GM18909 (cell line): ENCODE results near the gene UQCRC1.

Source experiments
- ATAC-seq: cut with Tn5 transposase; IDR thresholded peaks from one replicate; pipeline ENCODE4 v1.9.1; 2021; ENCODE audit warnings: mild to moderate bottlenecking; ENCODE audit not compliant: unreplicated experiment, poor library complexity

The UQCRC1 gene

DNA sequence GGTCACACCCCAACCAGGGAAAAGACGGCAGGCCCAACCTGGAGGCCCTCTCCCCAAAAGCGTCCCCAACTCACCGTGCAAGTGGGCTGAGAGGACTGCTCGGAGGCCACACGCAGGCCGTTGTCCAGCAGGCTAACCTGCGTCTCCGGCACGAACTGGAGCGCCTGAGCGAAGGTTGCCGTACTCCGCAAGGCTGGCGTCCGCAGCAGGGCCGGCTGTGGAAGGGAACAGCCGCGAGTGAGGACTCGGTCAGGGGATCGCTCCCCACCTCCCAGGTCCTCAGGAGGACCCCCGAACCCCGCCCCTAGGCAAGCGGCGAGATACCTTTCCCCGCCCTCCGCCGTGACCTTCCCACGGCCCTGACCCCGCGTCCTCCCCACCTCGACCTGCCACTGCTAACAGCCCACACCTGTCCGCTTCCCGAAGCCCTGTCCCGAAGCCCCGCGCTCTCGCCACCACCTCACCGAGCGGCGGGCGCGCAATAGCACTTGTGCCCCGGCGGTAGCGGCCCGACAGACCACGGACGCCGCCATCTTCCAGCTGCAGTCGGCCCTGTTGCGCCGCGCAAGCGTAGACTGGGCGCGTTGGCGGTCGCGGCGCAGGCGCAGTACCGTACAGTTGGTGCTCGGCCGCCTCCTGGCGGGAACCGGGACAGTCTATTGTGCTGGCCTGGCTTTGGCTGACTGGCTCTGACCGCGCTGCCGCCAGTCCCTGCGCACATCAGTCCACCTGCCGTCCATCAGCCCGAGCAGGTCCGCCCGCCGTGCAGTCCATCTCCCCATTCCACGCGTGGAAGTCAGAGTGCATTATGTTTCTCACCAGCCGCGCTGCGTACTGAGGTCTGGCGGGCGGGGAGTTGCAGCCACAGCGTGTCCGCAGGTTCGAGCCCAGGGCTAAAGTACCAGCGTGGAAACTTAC is at the start of gene UQCRC1:
Gene UQCRC1, minus strand, starts transcription at position 559 of the 918 bp plus-strand sequence. Its CDS starts 26 bp downstream, at position 533.
- peak; percentile 92 for ATAC-seq

DNA sequence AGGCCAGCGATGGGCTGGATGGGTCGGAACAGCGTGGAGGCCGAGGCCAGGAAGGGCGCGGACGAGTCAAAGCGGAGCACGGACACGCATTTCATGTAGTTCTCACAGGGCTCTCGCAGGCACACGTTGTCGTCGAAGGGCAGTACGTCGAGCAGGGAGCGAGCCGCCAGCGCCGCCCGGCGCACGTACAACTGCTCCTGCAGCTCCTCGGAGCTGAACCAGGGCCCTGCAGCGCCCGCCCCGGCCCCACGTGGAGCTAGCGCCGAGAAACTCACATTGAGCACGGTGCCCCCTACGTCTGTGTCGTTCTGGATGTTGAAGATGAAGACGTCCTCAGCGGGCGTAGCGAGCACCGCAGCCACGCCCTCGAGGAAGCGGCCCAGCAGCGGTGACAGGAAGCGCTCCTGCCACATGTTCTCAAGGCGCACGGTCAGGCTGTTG is 47.4 kb upstream of the UQCRC1 start:
- no peak for ATAC-seq

GRCh38 chr3:48656061-48656840 is 46.8 kb upstream of the UQCRC1 start:
- peak; percentile 66 for ATAC-seq

GRCh38 chr3:48655606-48656005 is 46.2 kb upstream of the UQCRC1 start:
- ATAC-seq = no peak

GRCh38 chr3:48655063-48655462 is 45.6 kb upstream of the UQCRC1 start:
- no peak for ATAC-seq

- ATAC-seq = no peak
Measured at GRCh38 chr3:48652923-48653715, 43.7 kb upstream of the UQCRC1 start.

DNA sequence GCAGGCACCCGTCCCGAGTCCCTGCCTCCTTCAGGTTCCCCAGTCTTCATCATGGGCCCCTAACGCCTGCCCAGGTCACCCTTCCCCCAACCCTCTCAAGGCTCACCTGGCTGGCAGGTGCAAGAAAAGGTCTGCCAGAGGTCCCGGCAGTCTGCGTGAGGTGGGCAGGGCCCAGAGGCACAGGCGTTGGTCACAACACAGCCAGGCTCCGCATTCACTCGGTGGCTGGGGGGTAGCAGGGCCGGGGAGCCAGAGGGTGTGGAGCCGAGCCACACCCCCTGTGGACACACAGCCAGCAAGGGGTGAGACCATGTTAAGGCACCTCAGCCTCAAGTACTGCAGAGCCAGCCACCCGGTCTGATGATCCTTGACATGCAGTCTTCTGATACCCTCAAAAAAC is 42.3 kb upstream of the UQCRC1 start:
- no peak for ATAC-seq

DNA sequence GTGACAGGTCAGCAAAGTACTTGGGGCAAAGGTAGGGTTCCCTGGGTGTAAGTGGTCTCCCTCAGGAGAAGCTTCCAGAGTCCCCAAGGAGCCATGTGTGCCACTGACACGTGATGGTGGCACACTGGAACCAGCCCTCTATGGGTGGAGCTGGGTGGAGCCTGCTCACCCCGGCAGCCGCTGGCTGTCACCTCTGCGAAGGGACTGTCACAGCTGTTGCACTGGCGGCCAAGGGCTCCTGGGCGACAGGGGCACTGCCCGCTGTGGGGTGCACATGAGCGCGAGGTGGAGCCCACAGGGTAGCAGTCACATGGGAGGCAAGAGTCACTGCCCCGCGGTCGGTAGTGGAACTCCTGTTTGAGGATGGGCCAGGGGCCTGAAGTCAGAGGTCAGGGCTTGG is 41.3 kb upstream of the UQCRC1 start:
- ATAC-seq = no peak

DNA sequence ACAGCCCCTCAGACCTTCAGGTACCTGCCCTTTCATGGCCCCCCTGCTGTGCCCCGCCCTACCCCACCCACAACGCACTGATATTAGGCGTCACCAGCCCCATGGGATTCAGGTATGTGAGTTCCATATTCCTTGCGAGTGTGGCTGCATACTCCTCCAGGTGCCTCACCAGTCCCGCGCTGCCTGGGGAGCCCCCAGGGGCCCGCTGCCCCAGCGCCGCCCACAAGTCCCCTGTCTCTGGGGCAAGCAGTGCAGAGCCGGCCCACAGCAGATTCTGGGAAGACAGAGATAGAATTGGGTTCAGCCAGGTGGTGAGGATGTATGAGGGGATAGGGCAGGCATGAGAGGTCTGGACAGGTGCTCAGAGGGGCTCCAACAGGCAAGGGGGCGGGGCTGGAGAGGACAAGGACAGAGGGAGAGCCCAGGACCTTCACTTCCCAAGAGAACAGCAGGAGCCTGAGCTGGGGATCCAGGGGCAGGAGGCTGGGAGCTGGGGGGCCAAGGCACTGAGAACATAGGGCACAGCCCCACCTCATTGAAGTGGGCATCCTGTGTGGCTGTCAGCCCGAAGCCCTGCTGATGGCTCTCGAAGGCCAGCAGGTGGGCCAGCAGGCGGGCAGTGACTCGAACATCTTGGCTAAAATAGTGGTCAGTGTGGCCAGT is 38.9 kb upstream of the UQCRC1 start:
- no peak for ATAC-seq

- no peak for ATAC-seq
Measured at GRCh38 chr3:48647714-48648113, 38.3 kb upstream of the UQCRC1 start.

DNA sequence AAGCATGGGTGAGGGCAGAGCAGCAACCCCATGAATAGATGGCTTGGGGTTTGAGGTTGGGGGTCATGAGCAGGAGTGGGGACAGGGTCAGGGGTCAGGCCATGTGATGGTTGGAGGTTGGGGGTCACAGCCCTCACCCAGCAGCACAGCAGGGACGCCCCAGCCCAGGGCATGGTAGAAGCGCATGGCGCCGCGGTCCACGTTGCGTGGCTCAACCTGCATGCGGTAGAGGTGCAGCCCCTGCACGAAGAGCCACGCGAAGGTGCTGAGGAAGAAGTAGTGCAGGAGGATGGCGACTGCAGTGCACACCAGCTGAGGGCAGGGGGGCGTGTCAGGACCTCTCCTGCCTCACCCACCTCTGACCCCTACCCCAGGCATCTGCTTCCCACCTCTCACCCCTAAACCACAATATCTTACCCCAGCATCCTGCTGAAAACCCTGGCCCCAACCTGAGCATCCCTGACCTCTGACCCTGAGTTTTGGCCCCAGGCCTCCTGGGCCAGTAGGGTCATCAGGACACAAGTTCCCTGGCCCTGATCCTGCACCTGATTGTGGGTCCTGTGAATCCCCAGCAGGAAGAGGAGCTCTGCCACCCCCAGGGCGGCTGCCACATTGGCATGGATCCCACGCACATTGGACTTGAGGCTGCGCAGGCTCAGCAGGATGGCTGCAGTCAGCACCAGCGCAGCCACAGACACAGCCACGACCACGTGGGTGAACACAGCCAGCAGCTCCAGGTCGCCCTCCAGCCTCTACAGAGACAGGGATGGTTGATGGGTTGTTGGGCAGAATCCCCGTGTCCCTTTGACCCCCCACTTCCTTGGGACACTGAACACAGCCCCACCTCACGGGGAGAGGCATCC is 35.7 kb upstream of the UQCRC1 start:
- ATAC-seq = no peak

DNA sequence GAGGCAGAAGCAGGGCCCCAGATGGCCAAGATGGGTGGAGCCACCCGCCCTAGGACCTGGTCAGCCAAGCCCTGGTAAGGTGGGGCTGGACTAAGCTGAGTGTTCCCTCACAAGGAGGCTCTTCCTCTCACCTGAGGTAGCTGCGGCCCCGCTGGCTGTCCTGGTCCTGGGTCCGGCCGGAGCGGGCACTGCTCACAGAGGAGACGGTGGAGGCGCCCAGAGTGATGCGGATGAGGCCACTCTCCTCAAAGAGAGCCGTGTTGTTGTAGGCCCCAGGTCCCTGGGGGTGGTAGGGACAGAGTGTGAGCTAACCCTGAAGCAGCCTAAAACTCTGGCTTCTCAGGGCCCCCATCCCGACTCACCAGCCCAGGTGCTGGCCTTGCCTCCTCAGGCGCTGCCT is 33.2 kb upstream of the UQCRC1 start:
- ATAC-seq = no peak

DNA sequence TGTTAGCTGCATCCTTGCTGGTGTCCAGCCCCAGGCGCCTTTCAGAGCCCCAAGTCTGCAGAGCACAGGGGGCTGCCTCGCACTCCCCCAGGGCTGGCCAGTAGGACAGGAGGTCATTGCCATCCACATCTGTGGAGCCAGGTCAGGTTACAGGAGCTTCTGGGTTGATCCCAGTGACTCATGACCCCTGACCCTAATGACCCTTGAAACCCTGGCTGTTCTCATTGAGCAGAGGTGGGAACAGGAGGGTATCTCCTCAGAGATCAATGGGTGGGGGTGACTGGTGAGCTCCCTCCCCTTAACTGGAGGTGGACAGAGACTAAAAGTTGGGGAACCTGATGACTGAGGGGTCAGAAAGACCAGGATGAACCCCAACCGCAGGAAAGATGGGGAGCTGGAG is 31.9 kb upstream of the UQCRC1 start:
- ATAC-seq = no peak

- no peak for ATAC-seq
Measured at GRCh38 chr3:48639944-48640606, 30.6 kb upstream of the UQCRC1 start.

- no peak for ATAC-seq
Measured at GRCh38 chr3:48637305-48637704, 27.9 kb upstream of the UQCRC1 start.

DNA sequence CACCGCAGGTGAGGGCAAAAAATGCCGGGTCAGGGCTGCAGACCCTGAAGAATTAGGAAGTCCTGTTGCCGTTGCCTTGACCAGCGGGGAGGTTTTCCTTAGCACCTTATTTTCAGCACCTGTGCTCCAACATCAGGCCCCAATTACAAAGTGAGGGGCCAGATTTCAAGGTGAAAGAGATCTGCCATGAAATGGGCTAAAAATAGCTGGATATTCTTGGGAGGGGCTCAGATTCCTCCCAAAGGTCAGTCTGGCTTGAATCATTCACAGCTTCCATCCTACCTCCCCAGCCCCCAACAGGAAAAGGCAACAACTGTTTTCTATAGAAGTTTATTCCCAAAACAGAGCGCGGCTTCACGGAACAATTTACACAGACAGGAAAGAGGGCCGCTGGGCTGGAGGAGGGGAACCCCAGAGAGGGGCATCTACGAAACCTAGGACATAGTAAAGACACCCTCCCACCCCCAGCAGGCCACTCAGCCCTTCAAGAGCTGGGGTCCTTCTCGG is 26.8 kb upstream of the UQCRC1 start:
- no peak for ATAC-seq

- ATAC-seq = peak; percentile 91
Measured at GRCh38 chr3:48635222-48636021, 26.0 kb upstream of the UQCRC1 start, which contains the start of gene SLC26A6. Gene SLC26A6 (minus strand): TSS chr3:48635461. CDS start chr3:48635393, 68 bp downstream.
